ENCODE data around the gene DCAF12. TPM values are rescaled to one million over a fixed set of nuclear protein-coding genes. Genes with fewer than 3 reads are reported as not detected.
"Not testable (repeated sequence)": the region's sequence is repeated elsewhere in the genome, so short reads cannot be mapped to it uniquely, and the experiment has no call there.

Gene DCAF12
- total and polyA plus RNA-seq, 2 donors (not counting 1 experiment from before 2014, with no cell fraction given), result 1.1 to 1.9 TPM

DNA sequence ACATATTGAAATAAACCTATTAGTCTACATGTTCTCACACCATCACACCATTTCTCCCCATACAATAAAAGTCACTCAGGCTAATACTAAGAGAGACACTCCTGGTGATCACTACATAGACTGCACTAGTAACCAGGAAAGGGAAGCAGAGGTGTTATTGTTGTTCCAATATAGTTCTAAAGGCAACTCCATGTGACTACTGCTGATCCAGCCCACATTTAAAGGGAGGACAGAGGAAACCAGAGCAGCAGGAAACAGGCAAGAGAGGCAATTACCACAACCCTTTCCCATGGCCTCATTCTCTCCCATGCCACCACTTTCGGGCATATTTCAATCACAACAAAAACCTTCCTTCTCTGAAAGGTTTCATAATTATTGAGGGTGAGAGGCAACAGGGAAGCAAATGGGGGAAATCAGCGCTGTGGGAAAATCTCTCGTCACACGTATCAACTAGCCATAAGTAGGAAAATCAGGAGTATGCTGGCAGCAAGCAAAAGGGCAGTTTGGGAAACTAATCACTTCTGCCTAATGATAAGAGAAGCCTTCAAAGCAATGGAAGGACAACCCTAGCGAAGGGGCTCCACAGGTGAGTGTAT is 79.6 kb downstream of the DCAF12 start:
- Histone ChIP-seq H3K9ac (ENCODE audit: low read length) (no peak overlapping the region), H3K27me3 (replicated peaks in 1 of 4; ENCODE audit: control extremely low read depth in 1 of 4, control insufficient read depth in 3 of 4, insufficient read depth in 4 of 4, low read length in 3 of 4) (no peaks in the 10 kb centered on the region), H3K79me2 (ENCODE audit: control insufficient read depth, insufficient read depth, low read length) (peaks cover 66% of the 10 kb centered on the region), H3K4me2 (replicated peaks; ENCODE audit: low read depth, low read length, poor library complexity, severe bottlenecking) (peak overlapping the region; percentile 86), H3K4me3 (ENCODE audit: control extremely low read depth in 1 of 5, extremely low read depth in 1 of 5, insufficient read depth in 1 of 5, low read depth in 2 of 5, low read length in 4 of 5) (no peak overlapping the region), H3K27ac (ENCODE audit: low read length in 2 of 2) (no peak overlapping the region), H4K20me1 (ENCODE audit: control insufficient read depth, insufficient read depth, low read length, poor library complexity, severe bottlenecking) (peaks cover 33% of the 10 kb centered on the region), H3K36me3 (replicated peaks in 1 of 2; ENCODE audit: control extremely low read depth in 1 of 2, control insufficient read depth in 1 of 2, extremely low read depth in 1 of 2, insufficient read depth in 2 of 2, low read length in 1 of 2) (no peaks in the 10 kb centered on the region), H3K4me1 (ENCODE audit: control insufficient read depth in 2 of 2, insufficient read depth in 2 of 2, low read length in 2 of 2) (peaks cover 15 to 22% of the 10 kb centered on the region in 2 donors), H3K9me3 (ENCODE audit: control extremely low read depth in 1 of 3, control insufficient read depth in 2 of 3, insufficient read depth in 1 of 3, low read length in 2 of 3) (peaks cover 0 to 3% (median 0%) of the 10 kb centered on the region in 3 donors), H2AFZ (ENCODE audit: insufficient read depth, low read depth, low read length, poor library complexity, severe bottlenecking) (no peak overlapping the region)
- Mint-ChIP-seq H3K4me1 (peaks cover 24% of the 10 kb centered on the region), H3K4me3 (peak overlapping the region; percentile 33), H3K27ac (peak overlapping the region; percentile 35), H3K27me3 (no peaks in the 10 kb centered on the region), H3K9me3 (ENCODE audit: insufficient read depth) (no peaks in the 10 kb centered on the region)
- ATAC-seq (ENCODE audit: low read depth), result no peak
- no peak for TF ChIP-seq EZH2 (IDR thresholded peaks at IDR 0.05; ENCODE audit: borderline replicate concordance, insufficient read depth, low read depth, low read length, poor library complexity, severe bottlenecking)
- no peak for TF ChIP-seq CTCF (IDR thresholded peaks at IDR 0.05)
- WGBS (ENCODE audit: insufficient coverage), result 30% methylated on average over 3 of the region's 5 CpGs
- DNase-seq, result peak; percentile 10
- ChIA-PET CTCF (no interaction called here), POLR2A (no interaction called here)
- intact Hi-C loops (cut with micrococcal nuclease), result loop anchor here (10.0 kb wide), 1 partner anchor 782 kb away; the partner anchor contains the start of genes BAG1 and CHMP5

DNA sequence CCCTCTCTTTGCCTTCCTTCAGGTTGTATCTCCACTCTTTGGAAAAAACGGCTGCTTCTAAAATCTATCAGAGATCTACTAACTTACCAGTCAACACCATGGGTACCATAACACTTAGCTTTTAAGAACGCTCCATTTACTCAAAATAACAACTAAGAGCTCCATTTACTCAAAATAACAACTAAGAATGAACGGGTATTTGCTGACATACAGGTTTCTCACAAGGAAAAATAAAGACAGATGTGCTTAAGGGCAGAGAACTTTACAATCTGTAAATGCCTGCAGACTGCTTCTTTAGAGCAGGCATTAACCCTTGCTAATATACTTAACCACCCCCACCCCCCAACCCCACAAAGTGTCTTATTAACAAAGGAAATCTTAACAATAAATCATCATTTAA is 80.6 kb downstream of the DCAF12 start:
- no peak overlapping the region for H3K27ac ChIP-seq (ENCODE audit: low read length in 2 of 2)
- H3K9me3 Mint-ChIP-seq (ENCODE audit: insufficient read depth), result no peaks in the 10 kb centered on the region
- no peak overlapping the region for H3K4me3 ChIP-seq (ENCODE audit: control extremely low read depth in 1 of 5, extremely low read depth in 1 of 5, insufficient read depth in 1 of 5, low read depth in 2 of 5, low read length in 4 of 5)
- H3K4me1 ChIP-seq (ENCODE audit: control insufficient read depth in 2 of 2, insufficient read depth in 2 of 2, low read length in 2 of 2), result peaks cover 15 to 22% of the 10 kb centered on the region in 2 donors
- TF ChIP-seq CTCF (IDR thresholded peaks at IDR 0.05) (no peak), EZH2 (IDR thresholded peaks at IDR 0.05; ENCODE audit: borderline replicate concordance, insufficient read depth, low read depth, low read length, poor library complexity, severe bottlenecking) (no peak)
- peaks cover 0 to 3% (median 0%) of the 10 kb centered on the region in 3 donors for H3K9me3 ChIP-seq (ENCODE audit: control extremely low read depth in 1 of 3, control insufficient read depth in 2 of 3, insufficient read depth in 1 of 3, low read length in 2 of 3)
- POLR2A ChIA-PET, result no interaction called here
- peaks cover 0 to under 1% of the 10 kb centered on the region in 2 experiments for H3K36me3 ChIP-seq (replicated peaks in 1 of 2; ENCODE audit: control extremely low read depth in 1 of 2, control insufficient read depth in 1 of 2, extremely low read depth in 1 of 2, insufficient read depth in 2 of 2, low read length in 1 of 2)
- H3K4me2 ChIP-seq (replicated peaks; ENCODE audit: low read depth, low read length, poor library complexity, severe bottlenecking), result no peak overlapping the region
- no peak overlapping the region for H3K4me3 Mint-ChIP-seq
- no peak for DNase-seq
- intact Hi-C loops (cut with micrococcal nuclease), result loop anchor here (10.0 kb wide), 1 partner anchor 781 kb away; the partner anchor contains the start of genes BAG1 and CHMP5
- H3K79me2 ChIP-seq (ENCODE audit: control insufficient read depth, insufficient read depth, low read length), result peaks cover 72% of the 10 kb centered on the region
- no peak overlapping the region for H3K9ac ChIP-seq (ENCODE audit: low read length)
- no peak for ATAC-seq (ENCODE audit: low read depth)
- no peaks in the 10 kb centered on the region for H3K27me3 Mint-ChIP-seq
- CTCF ChIA-PET, result no interaction called here
- 67% methylated on average over 1 of the region's 3 CpGs for WGBS (ENCODE audit: insufficient coverage)
- no peaks in the 10 kb centered on the region for H3K27me3 ChIP-seq (replicated peaks in 1 of 4; ENCODE audit: control extremely low read depth in 1 of 4, control insufficient read depth in 3 of 4, insufficient read depth in 4 of 4, low read length in 3 of 4)
- H3K27ac Mint-ChIP-seq, result no peak overlapping the region
- H3K4me1 Mint-ChIP-seq, result peaks cover 24% of the 10 kb centered on the region
- H4K20me1 ChIP-seq (ENCODE audit: control insufficient read depth, insufficient read depth, low read length, poor library complexity, severe bottlenecking), result peaks cover 33% of the 10 kb centered on the region
- no peak overlapping the region for H2AFZ ChIP-seq (ENCODE audit: insufficient read depth, low read depth, low read length, poor library complexity, severe bottlenecking)

GRCh38 chr9:34042074-34042473 is 84.4 kb downstream of the DCAF12 start:
- intact Hi-C loops (cut with micrococcal nuclease), result loop anchor here (10.0 kb wide), 1 partner anchor 777 kb away; the partner anchor contains the start of genes BAG1 and CHMP5

More at GRCh38 chr9:34042074-34042473, 84.4 kb downstream of the DCAF12 start:
- ATAC-seq (ENCODE audit: low read depth); CTCF ChIA-PET; H3K4me1 ChIP-seq (ENCODE audit: control insufficient read depth in 2 of 2, insufficient read depth in 2 of 2, low read length in 2 of 2); H3K36me3 ChIP-seq (replicated peaks in 1 of 2; ENCODE audit: control extremely low read depth in 1 of 2, control insufficient read depth in 1 of 2, extremely low read depth in 1 of 2, insufficient read depth in 2 of 2, low read length in 1 of 2); H2AFZ ChIP-seq (ENCODE audit: insufficient read depth, low read depth, low read length, poor library complexity, severe bottlenecking); DNase-seq; H3K4me1 Mint-ChIP-seq; H3K4me3 Mint-ChIP-seq; H3K27me3 ChIP-seq (replicated peaks in 1 of 4; ENCODE audit: control extremely low read depth in 1 of 4, control insufficient read depth in 3 of 4, insufficient read depth in 4 of 4, low read length in 3 of 4); H3K9me3 ChIP-seq (ENCODE audit: control extremely low read depth in 1 of 3, control insufficient read depth in 2 of 3, insufficient read depth in 1 of 3, low read length in 2 of 3); H3K4me2 ChIP-seq (replicated peaks; ENCODE audit: low read depth, low read length, poor library complexity, severe bottlenecking); H3K27ac Mint-ChIP-seq; H3K27me3 Mint-ChIP-seq; H3K9me3 Mint-ChIP-seq (ENCODE audit: insufficient read depth); H3K9ac ChIP-seq (ENCODE audit: low read length); H3K27ac ChIP-seq (ENCODE audit: low read length in 2 of 2); H3K4me3 ChIP-seq (ENCODE audit: control extremely low read depth in 1 of 5, extremely low read depth in 1 of 5, insufficient read depth in 1 of 5, low read depth in 2 of 5, low read length in 4 of 5): not testable (repeated sequence)
- POLR2A ChIA-PET, result interaction anchor here (0.6 kb wide), 1 partner anchor 29 kb away, joined by 3 read pairs; no protein-coding TSS in a partner anchor
- peaks cover 90% of the 10 kb centered on the region for H3K79me2 ChIP-seq (ENCODE audit: control insufficient read depth, insufficient read depth, low read length)
- peaks cover 38% of the 10 kb centered on the region for H4K20me1 ChIP-seq (ENCODE audit: control insufficient read depth, insufficient read depth, low read length, poor library complexity, severe bottlenecking)
- WGBS (ENCODE audit: insufficient coverage), result 100% methylated on average over 3 of the region's 10 CpGs
